ENCODE measurements around the gene LAMB2. TPM values are rescaled to one million over a fixed set of nuclear protein-coding genes. Genes with fewer than 3 reads are reported as not detected.
A peak's percentile ranks its signal among the peaks of the same experiment; 100 is the strongest.

Gene LAMB2
- total and polyA plus RNA-seq, 2 of the 8 experiments (the other 6 are each of a cell fraction or from before 2014, with no cell fraction given) = 112 to 153 TPM

DNA sequence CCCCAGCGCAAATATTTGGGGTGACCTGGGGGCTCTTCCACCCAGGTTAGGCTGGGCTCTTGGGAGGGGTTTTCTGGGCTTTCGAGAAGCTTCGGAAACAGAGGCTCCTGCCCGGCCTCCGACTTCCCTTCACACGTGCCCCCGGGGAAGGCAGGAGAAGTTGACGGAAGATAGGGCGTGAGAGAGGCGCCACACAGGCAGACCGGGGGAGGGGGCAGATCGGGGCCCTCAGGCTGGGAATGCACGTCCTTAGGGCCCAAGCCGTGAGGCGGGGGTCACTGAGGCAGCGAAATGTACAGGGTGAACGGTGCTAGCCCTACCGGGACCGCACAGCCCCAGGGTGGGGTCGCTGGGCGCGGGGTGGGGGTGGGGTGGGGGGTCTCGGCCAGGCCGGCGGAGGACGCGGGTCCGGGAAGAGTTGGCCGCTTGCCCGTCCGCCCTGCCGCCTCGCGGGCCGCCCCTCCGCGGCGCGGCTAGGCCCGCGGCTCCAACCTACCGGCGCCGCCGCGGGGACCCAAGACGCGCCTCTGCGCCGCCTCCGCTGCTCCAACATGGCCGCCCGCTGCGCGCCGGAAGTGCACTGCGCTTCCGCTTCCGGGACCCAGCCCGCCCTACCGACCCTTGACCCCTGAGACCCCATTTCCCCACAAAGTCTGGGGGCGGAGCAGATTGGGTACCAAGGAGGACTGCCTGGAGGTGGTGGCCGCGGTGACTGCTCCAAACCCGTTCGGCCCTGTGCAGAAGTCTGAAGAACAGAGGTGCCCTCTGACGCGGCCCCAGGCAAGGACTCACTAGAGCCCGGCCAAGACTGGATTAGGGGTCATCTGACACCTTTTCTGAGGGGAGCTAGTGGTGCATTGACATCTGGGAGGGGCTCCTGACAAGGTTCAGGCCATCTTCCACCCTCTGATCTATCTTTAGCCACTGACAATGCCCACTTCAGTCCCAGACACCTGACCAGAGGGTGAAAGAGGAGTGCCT, 33.2 kb upstream of the LAMB2 start, which contains the start of gene CCDC71 (continued):
- TF ChIP-seq, protein P1, sequence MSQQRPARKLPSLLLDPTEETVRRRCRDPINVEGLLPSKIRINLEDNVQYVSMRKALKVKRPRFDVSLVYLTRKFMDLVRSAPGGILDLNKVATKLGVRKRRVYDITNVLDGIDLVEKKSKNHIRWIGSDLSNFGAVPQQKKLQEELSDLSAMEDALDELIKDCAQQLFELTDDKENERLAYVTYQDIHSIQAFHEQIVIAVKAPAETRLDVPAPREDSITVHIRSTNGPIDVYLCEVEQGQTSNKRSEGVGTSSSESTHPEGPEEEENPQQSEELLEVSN (IDR thresholded peaks at IDR 0.05) = 0 out of 2 replicates have a peak, but pooled peaks have one; percentile 11
- TF ChIP-seq GTF2F1 (IDR thresholded peaks at IDR 0.05; ENCODE audit: borderline replicate concordance, low read depth, low read length) (no peak), CBX8 (IDR thresholded peaks at IDR 0.05; ENCODE audit: borderline replicate concordance, low read depth, low read length) (no peak), TEAD4 (IDR thresholded peaks at IDR 0.05; ENCODE audit: low read depth, low read length) (no peak), YY1 (IDR thresholded peaks at IDR 0.05; ENCODE audit: low read depth, low read length) (peak; percentile 92), KDM4A (IDR thresholded peaks at IDR 0.05; ENCODE audit: low read depth, low read length, severe bottlenecking) (peak; percentile 33), TAF7 (optimal IDR thresholded peaks at IDR 0.05; ENCODE audit: borderline replicate concordance, low read depth, low read length) (peak; percentile 36), GABPA (IDR thresholded peaks at IDR 0.05; ENCODE audit: borderline replicate concordance, insufficient read depth, low read length) (peak; percentile 96), SIN3A (conservative IDR thresholded peaks at IDR 0.05 in 1 of 2, IDR thresholded peaks at IDR 0.05 in 1 of 2; ENCODE audit: low read depth in 1 of 2, low read length in 2 of 2) (peak in 1 of 2 experiments; percentile 83; a peak in 2 of 4 replicates), EZH2 (IDR thresholded peaks at IDR 0.05; ENCODE audit: low read depth, low read length, severe bottlenecking) (no peak), CREB1 (IDR thresholded peaks at IDR 0.05) (peak; percentile 49), CHD2 (IDR thresholded peaks at IDR 0.05; ENCODE audit: low read length) (0 out of 2 replicates have a peak, but pooled peaks have one; percentile 10), SIX5 (IDR thresholded peaks at IDR 0.05; ENCODE audit: low read depth, low read length) (no peak), SAP30 (IDR thresholded peaks at IDR 0.05; ENCODE audit: insufficient read depth, insufficient replicate concordance, low read length) (no peak), HDAC2 (IDR thresholded peaks at IDR 0.05; ENCODE audit: borderline replicate concordance in 1 of 2, low read depth in 2 of 2, low read length in 2 of 2) (no peak), EGR1 (IDR thresholded peaks at IDR 0.05; ENCODE audit: borderline replicate concordance, low read depth, low read length) (peak; percentile 60; the same call in 1 of the 2 replicates)
- TF ChIP-seq, protein P2, sequence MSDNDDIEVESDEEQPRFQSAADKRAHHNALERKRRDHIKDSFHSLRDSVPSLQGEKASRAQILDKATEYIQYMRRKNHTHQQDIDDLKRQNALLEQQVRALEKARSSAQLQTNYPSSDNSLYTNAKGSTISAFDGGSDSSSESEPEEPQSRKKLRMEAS (IDR thresholded peaks at IDR 0.05) = peak; percentile 62
